WTC11 (cell line): Measurements from ENCODE around the gene KCNT1. TPM values are rescaled to one million over a fixed set of nuclear protein-coding genes. Genes with fewer than 3 reads are reported as not detected.

Source experiments
- ATAC-seq: fragments of 200-7000 bp; cut with Tn5 transposase; 2 replicates; pipeline ENCODE4 v1.10.0; 2021; ENCODE audit warnings: mild to moderate bottlenecking, moderate library complexity
- CTCF ChIA-PET: fragments of 300-600 bp; sonication (Branson Sonifier 250); formaldehyde crosslinking; loops from one replicate; lab custom pipeline; 2021; ENCODE audit warnings: antibody characterized with exemption; lab: Charles Lee
- POLR2A ChIA-PET: fragments of 350-600 bp; sonication (Branson Sonifier 250); formaldehyde crosslinking; loops from one replicate; lab custom pipeline; 2021; ENCODE audit warnings: antibody characterized with exemption; lab: Charles Lee
- DNase-seq: peaks from one replicate; pipeline ENCODE4 v3.0.0; 2021; ENCODE audit warnings: low spot score
- H3K27ac Mint-ChIP-seq: 2 replicates; pipeline ENCODE4 v1.8.0; 2021; ENCODE audit warnings: mixed read lengths
- H3K27me3 Mint-ChIP-seq: 2 replicates; pipeline ENCODE4 v1.8.0; 2021; ENCODE audit warnings: low read depth, mild to moderate bottlenecking, moderate library complexity, mixed read lengths
- H3K36me3 Mint-ChIP-seq: 2 replicates; pipeline ENCODE4 v1.8.0; 2021; ENCODE audit warnings: mixed read lengths
- H3K4me1 Mint-ChIP-seq: 2 replicates; pipeline ENCODE4 v1.8.0; 2022; ENCODE audit warnings: mixed read lengths
- H3K4me3 Mint-ChIP-seq: 2 replicates; pipeline ENCODE4 v1.8.0; 2021; ENCODE audit warnings: mild to moderate bottlenecking, moderate library complexity, mixed read lengths
- H3K9me3 Mint-ChIP-seq: 2 replicates; pipeline ENCODE4 v1.8.0; 2021; ENCODE audit warnings: mixed read lengths
- ATF2 ChIP-seq: sonication (generic); formaldehyde crosslinking; IDR thresholded peaks from 2 replicates; pipeline ENCODE4 v1.8.1; 2022; ENCODE audit warnings: low read depth, missing genetic modification reagents, borderline replicate concordance
- ATF3 ChIP-seq: sonication (generic); formaldehyde crosslinking; conservative IDR thresholded peaks from 2 replicates; pipeline ENCODE4 v1.8.1; 2022; ENCODE audit warnings: mild to moderate bottlenecking, missing genetic modification reagents
- E2F1 ChIP-seq: sonication (generic); formaldehyde crosslinking; IDR thresholded peaks from 2 replicates; pipeline ENCODE4 v1.8.0; 2022; ENCODE audit warnings: mild to moderate bottlenecking, missing genetic modification reagents
- ELF4 ChIP-seq: sonication (generic); formaldehyde crosslinking; IDR thresholded peaks from 2 replicates; pipeline ENCODE4 v1.8.1; 2022; ENCODE audit warnings: low read depth, mild to moderate bottlenecking, moderate library complexity, missing genetic modification reagents
- ETV6 ChIP-seq: sonication (generic); formaldehyde crosslinking; IDR thresholded peaks from 2 replicates; pipeline ENCODE4 v1.8.1; 2022; ENCODE audit warnings: mild to moderate bottlenecking, missing genetic modification reagents
- GABPB1 ChIP-seq: sonication (generic); formaldehyde crosslinking; IDR thresholded peaks from 2 replicates; pipeline ENCODE4 v1.8.1; 2023; ENCODE audit warnings: mild to moderate bottlenecking, missing genetic modification reagents
- GTF2I ChIP-seq: fragments of 250-450 bp; sonication (Bioruptor Pico); conservative IDR thresholded peaks from 2 replicates; pipeline ENCODE4 v1.4.0; 2021; ENCODE audit warnings: mild to moderate bottlenecking
- HMGA2 ChIP-seq: fragments of 250-450 bp; sonication (Bioruptor Pico); IDR thresholded peaks from 2 replicates; pipeline ENCODE4 v1.4.0; 2021; ENCODE audit warnings: mild to moderate bottlenecking, moderate library complexity
- IRF1 ChIP-seq: sonication (generic); formaldehyde crosslinking; IDR thresholded peaks from 2 replicates; pipeline ENCODE4 v1.8.0; 2023; ENCODE audit warnings: missing genetic modification reagents
- IRF2 ChIP-seq: sonication (generic); formaldehyde crosslinking; IDR thresholded peaks from 2 replicates; pipeline ENCODE4 v1.8.0; 2022; ENCODE audit warnings: low read depth, missing genetic modification reagents, borderline replicate concordance
- JAZF1 ChIP-seq: fragments of 250-450 bp; sonication (Bioruptor Pico); IDR thresholded peaks from 2 replicates; pipeline ENCODE4 v1.9.0; 2021; ENCODE audit warnings: moderate library complexity, mild to moderate bottlenecking, inconsistent platforms
- JUN ChIP-seq: sonication (generic); formaldehyde crosslinking; IDR thresholded peaks from 2 replicates; pipeline ENCODE4 v1.8.0; 2023; ENCODE audit warnings: mild to moderate bottlenecking, missing genetic modification reagents
- KAT7 ChIP-seq: sonication (generic); formaldehyde crosslinking; IDR thresholded peaks from 2 replicates; pipeline ENCODE4 v1.8.1; 2023; ENCODE audit warnings: missing genetic modification reagents, mild to moderate bottlenecking, borderline replicate concordance
- NFATC4 ChIP-seq: fragments of 250-450 bp; sonication (Bioruptor Pico); IDR thresholded peaks from 2 replicates; pipeline ENCODE4 v1.9.0; 2021; ENCODE audit warnings: mild to moderate bottlenecking
- NR1H2 ChIP-seq: sonication (generic); formaldehyde crosslinking; IDR thresholded peaks from 2 replicates; pipeline ENCODE4 v1.9.0; 2021; ENCODE audit warnings: mild to moderate bottlenecking, moderate library complexity, missing genetic modification reagents
- NR3C1 ChIP-seq: sonication (generic); formaldehyde crosslinking; conservative IDR thresholded peaks from 2 replicates; pipeline ENCODE4 v1.8.1; 2023; ENCODE audit warnings: low read depth, mild to moderate bottlenecking, missing genetic modification reagents
- SOX15 ChIP-seq: fragments of 250-450 bp; sonication (Bioruptor Pico); IDR thresholded peaks from 2 replicates; pipeline ENCODE4 v1.9.0; 2021; ENCODE audit warnings: mild to moderate bottlenecking
- TP53 ChIP-seq: sonication (generic); formaldehyde crosslinking; IDR thresholded peaks from 2 replicates; pipeline ENCODE4 v1.8.1; 2023; ENCODE audit warnings: mild to moderate bottlenecking, missing genetic modification reagents
- ZNF121 ChIP-seq: sonication (generic); formaldehyde crosslinking; IDR thresholded peaks from 2 replicates; pipeline ENCODE4 v1.8.0; 2023; ENCODE audit warnings: missing genetic modification reagents
- ZNF138 ChIP-seq: sonication (generic); formaldehyde crosslinking; conservative IDR thresholded peaks from 2 replicates; pipeline ENCODE4 v1.8.1; 2022; ENCODE audit warnings: mild to moderate bottlenecking, moderate library complexity, missing genetic modification reagents
- ZNF396 ChIP-seq: fragments of 250-450 bp; sonication (Bioruptor Pico); IDR thresholded peaks from 2 replicates; pipeline ENCODE4 v1.8.0; 2021; ENCODE audit warnings: mild to moderate bottlenecking, moderate library complexity, borderline replicate concordance
- ZNF671 ChIP-seq: fragments of 250-450 bp; sonication (Bioruptor Pico); IDR thresholded peaks from 2 replicates; pipeline ENCODE4 v1.8.0; 2021; ENCODE audit warnings: mild to moderate bottlenecking
- total RNA-seq: library from RNA; stranded (reverse); gene quantifications from 3 replicates; pipeline ENCODE4 v1.2.3, GENCODE V29; 2021

Gene KCNT1
- total RNA-seq, 1 experiment from 2014 or later: 0.13 TPM

- no peak for DNase-seq
- H3K9me3 Mint-ChIP-seq: no peaks in the 10 kb centered on the region
- TF ChIP-seq NR1H2 (CRISPR knock-in tag) (no peak), IRF1 (CRISPR knock-in tag) (no peak), ATF3 (CRISPR knock-in tag) (no peak), KAT7 (CRISPR knock-in tag) (no peak), ELF4 (CRISPR knock-in tag) (no peak), TP53 (CRISPR knock-in tag) (no peak)
- ChIA-PET POLR2A (interaction anchor here (0.6 kb wide), 1 partner anchor 55 kb away, joined by 3 read pairs; no protein-coding TSS in a partner anchor), CTCF (interaction anchor here (1.1 kb wide), 1 partner anchor 209 kb away, joined by 3 read pairs; no protein-coding TSS in a partner anchor)
- H3K27me3 Mint-ChIP-seq: no peaks in the 10 kb centered on the region
- no peak for ATAC-seq
- peaks cover 66% of the 10 kb centered on the region for H3K36me3 Mint-ChIP-seq
- H3K4me3 Mint-ChIP-seq: no peak overlapping the region
- peaks cover 4% of the 10 kb centered on the region; the same call in 1 of the 2 replicates for H3K4me1 Mint-ChIP-seq
- no peak overlapping the region for H3K27ac Mint-ChIP-seq
These were observed 111.0 kb downstream of the KCNT1 start for GRCh38 chr9:135812961-135813360.

- CTCF ChIA-PET: interaction anchor here (1.1 kb wide), 1 partner anchor 209 kb away, joined by 3 read pairs; no protein-coding TSS in a partner anchor
- POLR2A ChIA-PET: no interaction called here
- Mint-ChIP-seq H3K4me3 (no peak overlapping the region), H3K36me3 (peaks cover 73% of the 10 kb centered on the region)
- TF ChIP-seq ZNF396 (CRISPR knock-in tag) (no peak), ZNF671 (CRISPR knock-in tag) (no peak), ATF2 (CRISPR knock-in tag) (no peak), SOX15 (no peak), HMGA2 (CRISPR knock-in tag) (no peak), GTF2I (CRISPR knock-in tag) (no peak), GABPB1 (no peak), JUN (no peak), ZNF138 (CRISPR knock-in tag) (no peak), NR3C1 (CRISPR knock-in tag) (no peak), E2F1 (no peak), NFATC4 (no peak), ZNF121 (CRISPR knock-in tag) (no peak)
- TF ChIP-seq, all 79 proteins: peak for 0
- no peaks in the 10 kb centered on the region for H3K9me3 Mint-ChIP-seq
- ATAC-seq (no peak), DNase-seq (no peak)
- H3K4me1 Mint-ChIP-seq: peaks cover 4% of the 10 kb centered on the region; the same call in 1 of the 2 replicates
- H3K27ac Mint-ChIP-seq: no peak overlapping the region
- H3K27me3 Mint-ChIP-seq: no peaks in the 10 kb centered on the region
These were observed 111.8 kb downstream of the KCNT1 start for GRCh38 chr9:135813671-135814290.

GRCh38 chr9:135814421-135815095, 112.6 kb downstream of the KCNT1 start:
- no peaks in the 10 kb centered on the region for H3K27me3 Mint-ChIP-seq
- CTCF ChIA-PET: interaction anchor here (1.1 kb wide), 1 partner anchor 210 kb away, joined by 3 read pairs; no protein-coding TSS in a partner anchor
- POLR2A ChIA-PET: no interaction called here
- H3K36me3 Mint-ChIP-seq: peaks cover 78% of the 10 kb centered on the region
- H3K27ac Mint-ChIP-seq: no peak overlapping the region
- H3K9me3 Mint-ChIP-seq: no peaks in the 10 kb centered on the region
- DNase-seq: no peak
- no peak overlapping the region for H3K4me3 Mint-ChIP-seq
- TF ChIP-seq ZNF121 (CRISPR knock-in tag) (no peak), JAZF1 (no peak), ATF2 (CRISPR knock-in tag) (no peak), IRF2 (CRISPR knock-in tag) (no peak), ETV6 (CRISPR knock-in tag) (no peak)
- H3K4me1 Mint-ChIP-seq: peaks cover 4% of the 10 kb centered on the region; the same call in 1 of the 2 replicates
- ATAC-seq: no peak
